ENCODE measurements around the gene ZBTB43. TPM values are rescaled to one million over a fixed set of nuclear protein-coding genes. Genes with fewer than 3 reads are reported as not detected.

Gene ZBTB43
- total and polyA plus RNA-seq, 2 of the 4 experiments (the other 2 are of a cell fraction) = 4.5 to 15.1 TPM

GRCh38 chr9:126839301-126839700 lies 34.5 kb downstream of the ZBTB43 start:
- Histone ChIP-seq H3K18ac (ENCODE audit: low read depth, low read length) (no peak overlapping the region), H3K36me3 (ENCODE audit: control insufficient read depth, insufficient read depth, low read length) (peaks cover 15% of the 10 kb centered on the region; the same call in 1 of the 2 replicates), H4K20me1 (ENCODE audit: insufficient read depth, low read length) (peaks cover 22% of the 10 kb centered on the region), H2BK20ac (ENCODE audit: low read depth, low read length) (no peak overlapping the region), H3K9me1 (ENCODE audit: insufficient read depth, low read length) (peaks cover 3% of the 10 kb centered on the region; the same call in 1 of the 2 replicates), H3K27ac (ENCODE audit: insufficient read depth, low read length) (no peak overlapping the region), H3K4me2 (ENCODE audit: low read depth, low read length) (no peak overlapping the region), H3K14ac (replicated peaks; ENCODE audit: low read depth, low read length) (no peak overlapping the region), H4K91ac (ENCODE audit: insufficient read depth, low read depth, low read length) (no peak overlapping the region), H2BK120ac (ENCODE audit: low read depth, low read length) (no peak overlapping the region), H3K9me3 (ENCODE audit: control insufficient read depth, insufficient read depth, low read length) (no peaks in the 10 kb centered on the region), H4K8ac (ENCODE audit: low read depth in 2 of 2, low read length in 2 of 2) (no peak overlapping the region), H3K27me3 (ENCODE audit: control insufficient read depth, insufficient read depth, low read length) (no peaks in the 10 kb centered on the region), H2AK5ac (ENCODE audit: low read depth, low read length) (no peak overlapping the region), H3K56ac (ENCODE audit: extremely low read depth, insufficient read depth, low read length) (no peak overlapping the region), H2BK15ac (ENCODE audit: low read depth, low read length) (no peak overlapping the region), H3K23ac (ENCODE audit: low read depth, low read length) (no peak overlapping the region), H2BK5ac (ENCODE audit: low read depth, low read length, poor library complexity, severe bottlenecking) (no peak overlapping the region), H2AK9ac (replicated peaks; ENCODE audit: low read depth, low read length, poor library complexity) (no peak overlapping the region), H2AFZ (replicated peaks; ENCODE audit: low read length, poor library complexity) (no peak overlapping the region), H3K9ac (ENCODE audit: low read depth, low read length) (no peak overlapping the region), H4K5ac (ENCODE audit: low read depth, low read length) (no peak overlapping the region), H3K4me3 (ENCODE audit: insufficient read depth, low read depth, low read length) (no peak overlapping the region), H3K4me1 (ENCODE audit: control insufficient read depth, insufficient read depth, low read length) (peaks cover 6% of the 10 kb centered on the region), H3K79me1 (ENCODE audit: low read depth in 1 of 2, low read length in 2 of 2) (peaks cover 13 to 38% of the 10 kb centered on the region in 2 experiments), H3K4ac (ENCODE audit: low read depth, low read length) (no peak overlapping the region)
- dilution Hi-C loops (cut with HindIII; ENCODE audit: low sequenced_read_pairs, unreplicated experiment) (no loop called here), intact Hi-C loops (cut with micrococcal nuclease) (no loop called here), in situ Hi-C loops (cut with MboI; ENCODE audit: low sequenced_read_pairs) (no loop called here)
- no peak for DNase-seq
- WGBS, 2 experiments (ENCODE audit: extremely low coverage in 2 of 2, insufficient read length in 1 of 2) = 79% methylated on average over 4 of the region's 8 CpGs; no CpG with 5 or more reads in 1 of the 2 experiments
- TF ChIP-seq CTCF (conservative IDR thresholded peaks at IDR 0.05; ENCODE audit: low read depth, low read length) (no peak), CHD1 (IDR thresholded peaks at IDR 0.05; ENCODE audit: low read depth, low read length) (no peak), USF2 (IDR thresholded peaks at IDR 0.05; ENCODE audit: low read depth, low read length) (no peak), ELK1 (IDR thresholded peaks at IDR 0.05; ENCODE audit: borderline replicate concordance, low read depth, low read length) (no peak), RFX5 (IDR thresholded peaks at IDR 0.05; ENCODE audit: low read depth, low read length) (no peak), RAD21 (IDR thresholded peaks at IDR 0.05; ENCODE audit: low read length) (no peak), BHLHE40 (IDR thresholded peaks at IDR 0.05; ENCODE audit: low read depth, low read length) (no peak), MAFK (IDR thresholded peaks at IDR 0.05; ENCODE audit: low read depth, low read length) (no peak), RCOR1 (IDR thresholded peaks at IDR 0.05; ENCODE audit: insufficient replicate concordance, low read length) (no peak), NFE2L2 (IDR thresholded peaks at IDR 0.05; ENCODE audit: low read depth, low read length) (no peak)
- ChIA-PET POLR2A (ENCODE audit: unreplicated experiment) (no interaction called here), CTCF (no interaction called here)
- no TSS peak for BruUV-seq (replicated peaks)
- ATAC-seq (ENCODE audit: low read depth) = no peak

Measured in IMR-90 (cell line).